ENCODE measurements around the gene GSTM5. TPM values are rescaled to one million over a fixed set of nuclear protein-coding genes. Genes with fewer than 3 reads are reported as not detected.
"Not testable (repeated sequence)": the region's sequence is repeated elsewhere in the genome, so short reads cannot be mapped to it uniquely, and the experiment has no call there.

The GSTM5 gene
- total and polyA plus RNA-seq, 12 donors, result 0.48 to 10.5 (median 3.3) TPM

DNA sequence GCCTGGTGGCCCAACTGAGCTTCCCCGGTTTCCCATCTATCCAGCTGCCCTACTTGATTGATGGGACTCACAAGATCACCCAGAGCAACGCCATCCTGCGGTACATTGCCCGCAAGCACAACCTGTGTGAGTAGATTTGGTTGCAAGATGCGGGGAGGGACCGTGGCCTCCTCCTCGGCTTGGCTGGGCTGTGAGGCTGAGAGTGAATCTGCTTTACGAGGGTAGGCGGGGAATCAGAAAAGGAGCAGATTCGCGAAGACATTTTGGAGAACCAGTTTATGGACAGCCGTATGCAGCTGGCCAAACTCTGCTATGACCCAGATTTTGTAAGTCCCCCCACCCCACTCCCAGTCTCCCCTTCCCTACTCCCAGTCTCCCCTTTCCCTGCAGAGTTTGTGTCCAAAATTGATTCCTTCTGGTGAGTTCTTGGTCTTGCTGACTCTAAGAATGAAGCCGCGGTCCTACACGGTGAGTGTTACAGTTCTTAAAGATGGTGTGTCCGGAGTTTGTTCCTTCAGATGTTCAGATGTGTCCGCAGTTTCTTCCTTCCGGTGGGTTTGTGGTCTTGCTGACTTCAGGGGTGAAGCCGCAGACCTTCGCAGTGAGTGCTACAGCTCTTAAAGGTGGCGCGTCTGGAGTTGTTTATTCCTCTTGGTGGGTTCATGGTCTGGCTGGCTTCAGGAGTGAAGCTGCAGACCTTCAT lies 42.7 kb upstream of the GSTM5 start:
- TF ChIP-seq, protein P1, sequence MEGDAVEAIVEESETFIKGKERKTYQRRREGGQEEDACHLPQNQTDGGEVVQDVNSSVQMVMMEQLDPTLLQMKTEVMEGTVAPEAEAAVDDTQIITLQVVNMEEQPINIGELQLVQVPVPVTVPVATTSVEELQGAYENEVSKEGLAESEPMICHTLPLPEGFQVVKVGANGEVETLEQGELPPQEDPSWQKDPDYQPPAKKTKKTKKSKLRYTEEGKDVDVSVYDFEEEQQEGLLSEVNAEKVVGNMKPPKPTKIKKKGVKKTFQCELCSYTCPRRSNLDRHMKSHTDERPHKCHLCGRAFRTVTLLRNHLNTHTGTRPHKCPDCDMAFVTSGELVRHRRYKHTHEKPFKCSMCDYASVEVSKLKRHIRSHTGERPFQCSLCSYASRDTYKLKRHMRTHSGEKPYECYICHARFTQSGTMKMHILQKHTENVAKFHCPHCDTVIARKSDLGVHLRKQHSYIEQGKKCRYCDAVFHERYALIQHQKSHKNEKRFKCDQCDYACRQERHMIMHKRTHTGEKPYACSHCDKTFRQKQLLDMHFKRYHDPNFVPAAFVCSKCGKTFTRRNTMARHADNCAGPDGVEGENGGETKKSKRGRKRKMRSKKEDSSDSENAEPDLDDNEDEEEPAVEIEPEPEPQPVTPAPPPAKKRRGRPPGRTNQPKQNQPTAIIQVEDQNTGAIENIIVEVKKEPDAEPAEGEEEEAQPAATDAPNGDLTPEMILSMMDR (IDR thresholded peaks at IDR 0.05), result no peak
- no peak for TF ChIP-seq POLR2A (IDR thresholded peaks at IDR 0.05)
- DNase-seq, result peak in 1 of 7 donors; percentile 43
- Histone ChIP-seq H3K4me3 (no peak overlapping the region), H3K9me3 (replicated peaks in 1 of 3) (no peaks in the 10 kb centered on the region), H3K4me1 (replicated peaks in 1 of 2) (peaks cover 0 to 8% of the 10 kb centered on the region in 2 donors), H3K27me3 (no peaks in the 10 kb centered on the region), H3K36me3 (replicated peaks in 1 of 2) (peaks cover 0 to 7% of the 10 kb centered on the region in 2 donors), H3K27ac (no peak overlapping the region)
- 91 to 97% (median 92%) methylated on average over 17 to 22 of the region's 22 CpGs for WGBS, 4 donors
- intact Hi-C loops (cut with DNase I), result no loop called here

DNA sequence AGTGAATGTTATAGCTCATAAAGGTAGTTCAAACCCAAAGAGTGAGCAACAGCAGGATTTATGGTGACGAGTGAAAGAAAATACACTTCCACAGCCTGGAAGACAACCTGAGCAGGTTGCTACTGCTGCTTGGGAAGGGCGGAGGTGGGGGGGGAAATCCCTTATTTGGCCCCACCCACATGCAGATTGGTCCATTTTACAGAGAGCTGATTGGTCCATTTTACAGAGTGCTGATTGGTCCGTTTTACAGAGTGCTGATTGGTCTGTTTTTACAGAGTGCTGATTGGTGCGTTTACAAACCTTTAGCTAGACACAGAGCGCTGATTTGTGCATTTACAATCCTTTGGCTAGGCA lies 42.1 kb upstream of the GSTM5 start:
- H3K9me3 ChIP-seq (replicated peaks in 1 of 3); H3K36me3 ChIP-seq (replicated peaks in 1 of 2); H3K4me1 ChIP-seq (replicated peaks in 1 of 2); DNase-seq; intact Hi-C loops (cut with DNase I); H3K4me3 ChIP-seq; H3K27ac ChIP-seq; H3K27me3 ChIP-seq: not testable (repeated sequence)
- WGBS, 4 donors, result 92 to 100% (median 95%) methylated on average over 3 to 5 of the region's 5 CpGs

DNA sequence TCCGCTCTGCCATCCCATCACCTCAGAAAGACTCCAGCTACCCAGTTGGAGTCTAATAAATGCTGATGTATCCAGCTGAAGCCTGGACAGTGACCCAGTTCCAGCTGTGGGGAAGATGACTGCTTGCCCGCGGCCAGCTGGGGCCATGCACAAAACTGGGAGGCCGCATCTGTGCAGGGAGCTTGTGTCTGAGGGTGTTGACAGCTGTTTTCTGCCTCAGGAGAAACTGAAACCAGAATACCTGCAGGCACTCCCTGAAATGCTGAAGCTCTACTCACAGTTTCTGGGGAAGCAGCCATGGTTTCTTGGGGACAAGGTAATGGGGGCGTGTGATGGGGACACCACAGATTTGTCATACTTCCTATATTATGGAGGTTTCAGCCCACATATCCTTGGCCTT lies 41.0 kb upstream of the GSTM5 start:
- intact Hi-C loops (cut with DNase I), result no loop called here
- H3K27ac ChIP-seq, result no peak overlapping the region
- no peak for TF ChIP-seq POLR2A (IDR thresholded peaks at IDR 0.05)
- TF ChIP-seq, protein P1 (IDR thresholded peaks at IDR 0.05), result no peak
- peaks cover 0 to 7% of the 10 kb centered on the region in 2 donors for H3K36me3 ChIP-seq (replicated peaks in 1 of 2)
- 88 to 96% (median 88%) methylated on average over 2 to 5 of the region's 5 CpGs for WGBS, 4 donors
- no peak overlapping the region for H3K4me3 ChIP-seq
- peaks cover 0 to 8% of the 10 kb centered on the region in 2 donors for H3K4me1 ChIP-seq (replicated peaks in 1 of 2)
- no peak for DNase-seq
- no peaks in the 10 kb centered on the region for H3K9me3 ChIP-seq (replicated peaks in 1 of 3)
- no peaks in the 10 kb centered on the region for H3K27me3 ChIP-seq

DNA sequence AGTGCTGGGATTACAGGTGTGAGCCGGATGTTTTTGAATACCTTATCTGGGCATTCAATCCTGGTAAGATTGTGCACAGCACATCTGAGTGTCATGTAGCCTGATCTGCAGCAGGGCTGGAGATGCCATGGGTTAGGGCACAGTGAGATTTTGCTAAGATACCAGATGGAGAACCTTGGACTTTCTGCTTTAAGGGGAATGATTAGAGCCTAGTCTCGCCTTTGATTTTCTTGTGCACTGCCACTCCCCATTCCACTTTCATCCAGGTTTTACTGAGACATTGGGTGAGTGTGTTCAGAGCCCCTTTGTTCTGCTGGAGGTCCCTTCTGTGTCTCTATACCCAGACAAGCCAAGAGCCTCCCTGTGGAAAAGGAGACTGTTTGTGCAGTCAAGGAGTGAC lies 38.2 kb upstream of the GSTM5 start:
- DNase-seq; intact Hi-C loops (cut with DNase I): not testable (repeated sequence)

DNA sequence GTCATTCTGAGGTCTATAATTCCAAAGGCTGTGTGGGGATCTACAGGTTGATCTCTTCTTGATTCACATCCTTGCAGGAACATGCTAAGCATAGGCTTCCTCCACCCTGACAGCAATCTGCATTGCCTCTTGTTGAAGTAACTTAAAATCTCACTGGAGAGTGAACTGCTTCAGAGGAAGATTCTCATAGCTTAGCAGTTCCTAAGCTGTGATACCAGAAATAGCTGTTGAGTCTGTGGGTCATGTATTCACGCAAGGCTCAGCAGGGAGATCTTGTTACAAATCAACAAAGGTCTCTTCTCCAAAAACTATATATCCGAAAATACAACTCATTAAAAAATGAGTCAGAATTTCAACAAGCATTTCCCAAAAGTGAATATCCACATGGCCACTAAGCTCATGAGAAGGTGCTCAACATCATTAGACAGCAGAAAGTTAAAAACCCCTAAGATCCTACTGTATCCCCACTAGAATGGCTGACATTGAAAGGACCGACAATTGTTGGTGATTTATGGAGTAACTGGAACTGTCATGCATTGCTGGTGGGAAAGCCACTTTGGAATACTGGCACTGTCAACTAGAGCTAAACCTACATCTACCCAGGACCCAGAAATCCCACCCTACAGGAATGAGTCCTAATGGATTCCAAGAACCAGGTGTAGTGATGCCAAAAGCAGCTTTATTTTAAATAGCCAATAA lies 35.2 kb upstream of the GSTM5 start:
- H3K9me3 ChIP-seq (replicated peaks in 1 of 3); DNase-seq; H3K4me3 ChIP-seq; H3K27ac ChIP-seq; H3K36me3 ChIP-seq (replicated peaks in 1 of 2); H3K4me1 ChIP-seq (replicated peaks in 1 of 2); intact Hi-C loops (cut with DNase I); H3K27me3 ChIP-seq: not testable (repeated sequence)
- WGBS, 4 donors, result 81 to 93% (median 91%) methylated on average over 3 of the region's 3 CpGs

More for the DNA sequence above, 38.2 kb upstream of the GSTM5 start:
- H3K9me3 ChIP-seq (replicated peaks in 1 of 3); H3K36me3 ChIP-seq (replicated peaks in 1 of 2); H3K4me1 ChIP-seq (replicated peaks in 1 of 2); H3K27ac ChIP-seq; H3K27me3 ChIP-seq; H3K4me3 ChIP-seq: not testable (repeated sequence)
- WGBS, 4 donors, result 79 to 100% (median 90%) methylated on average over 2 of the region's 2 CpGs

Data from adrenal gland (tissue), 12 donors.